Fibroblast of skin of left quadriceps (primary cell): ENCODE results near the gene LMNA.
"Not testable (repeated sequence)": the region's sequence is repeated elsewhere in the genome, so short reads cannot be mapped to it uniquely, and the experiment has no call there.

ENCODE experiments used
- DNase-seq, 2 experiments: peaks; one replicate each; pipeline ENCODE4 v3.0.0-alpha.2; 2013; ENCODE audit warnings: low read depth in 2 of 2

The LMNA gene

GRCh38 chr1:156162430-156163037, 48.0 kb downstream of the LMNA start:
- no peak for DNase-seq

- no peak for DNase-seq
These were observed 49.2 kb downstream of the LMNA start for GRCh38 chr1:156163712-156164111.

GRCh38 chr1:156164125-156164831, 49.8 kb downstream of the LMNA start:
- no peak for DNase-seq

GRCh38 chr1:156165083-156165482, 50.6 kb downstream of the LMNA start:
- no peak for DNase-seq

GRCh38 chr1:156167536-156167935, 53.0 kb downstream of the LMNA start:
- peak; percentile 40 to 47 for DNase-seq

GRCh38 chr1:156172696-156173470, 58.4 kb downstream of the LMNA start:
- DNase-seq: no peak

- DNase-seq: no peak
These were observed 62.2 kb downstream of the LMNA start for GRCh38 chr1:156176610-156177210.

- no peak for DNase-seq
These were observed 63.6 kb downstream of the LMNA start for GRCh38 chr1:156177919-156178654.

- no peak for DNase-seq
These were observed 66.0 kb downstream of the LMNA start for GRCh38 chr1:156180471-156180870.

GRCh38 chr1:156181391-156181924, 66.9 kb downstream of the LMNA start:
- DNase-seq: not testable (repeated sequence)

GRCh38 chr1:156182010-156182779, 67.7 kb downstream of the LMNA start:
- not testable (repeated sequence) for DNase-seq

GRCh38 chr1:156186347-156187177, 72.1 kb downstream of the LMNA start:
- DNase-seq: not testable (repeated sequence)
